PC-3 (cell line): ENCODE data around the gene IPMK. TPM values are rescaled to one million over a fixed set of nuclear protein-coding genes. Genes with fewer than 3 reads are reported as not detected.

ENCODE experiments used
- ATAC-seq: fragments of 200-7000 bp; cut with Tn5 transposase; 2 replicates; pipeline ENCODE4 v1.9.1; 2020; ENCODE audit warnings: mild to moderate bottlenecking, moderate library complexity
- BruUV-seq: library from RNA; stranded (reverse); fragments of 400-500 nt; replicated peaks from 2 replicates; lab custom pipeline; 2021; lab: Mats Ljungman, UMichigan
- CTCF ChIA-PET: fragments of 300-600 bp; sonication (Branson Sonifier 250); formaldehyde crosslinking; loops from one replicate; lab custom pipeline; 2022; ENCODE audit warnings: antibody characterized with exemption; lab: Charles Lee
- POLR2A ChIA-PET: fragments of 300-600 bp; sonication (Branson Sonifier 250); formaldehyde crosslinking; loops from one replicate; lab custom pipeline; 2022; ENCODE audit warnings: antibody characterized with exemption; ENCODE audit not compliant: unreplicated experiment; lab: Charles Lee
- DNase-seq: peaks from one replicate; pipeline ENCODE4 v3.0.0-alpha.2; 2015
- H2AFZ ChIP-seq: fragments of 300-600 bp; sonication (generic); 2 replicates; pipeline ENCODE4 v1.6.0; 2016; ENCODE audit warnings: antibody characterized with exemption, low read length
- H3F3A ChIP-seq: fragments of 300-600 bp; sonication (generic); one replicate; pipeline ENCODE4 v1.6.0; 2017; ENCODE audit warnings: antibody characterized with exemption, low read length, control low read depth, mild to moderate bottlenecking; ENCODE audit not compliant: unreplicated experiment
- H3K27ac ChIP-seq: fragments of 300-600 bp; sonication (generic); 2 replicates; pipeline ENCODE4 v1.5.1; 2016; ENCODE audit warnings: mild to moderate bottlenecking, low read length
- H3K27me3 ChIP-seq: fragments of 300-600 bp; sonication (generic); 2 replicates; pipeline ENCODE4 v1.6.1; 2016; ENCODE audit warnings: low read length, mixed read lengths
- H3K36me3 ChIP-seq: fragments of 300-600 bp; sonication (generic); 2 replicates; pipeline ENCODE4 v1.6.1; 2016; ENCODE audit warnings: low read depth, mixed run types, low read length, mixed read lengths
- H3K4me1 ChIP-seq: fragments of 300-600 bp; sonication (generic); 2 replicates; pipeline ENCODE4 v1.5.1; 2016; ENCODE audit warnings: low read length; ENCODE audit not compliant: insufficient read depth
- H3K4me2 ChIP-seq: fragments of 300-600 bp; sonication (generic); 2 replicates; pipeline ENCODE4 v1.6.0; 2016; ENCODE audit warnings: low read length
- H3K4me3 ChIP-seq: fragments of 300-600 bp; sonication (generic); 2 replicates; pipeline ENCODE4 v1.5.1; 2016; ENCODE audit warnings: mild to moderate bottlenecking, low read length, mixed read lengths
- H3K79me2 ChIP-seq: fragments of 300-600 bp; sonication (generic); 2 replicates; pipeline ENCODE4 v1.6.1; 2017; ENCODE audit warnings: low read length, mixed read lengths
- H3K9ac ChIP-seq: fragments of 300-600 bp; sonication (generic); 2 replicates; pipeline ENCODE4 v1.6.0; 2016; ENCODE audit warnings: mild to moderate bottlenecking, low read length
- H3K9me2 ChIP-seq: fragments of 300-600 bp; sonication (generic); replicated peaks from 2 replicates; pipeline ENCODE4 v1.6.1; 2016; ENCODE audit warnings: mixed run types, low read length, mixed read lengths
- H3K9me3 ChIP-seq: fragments of 300-600 bp; sonication (generic); 2 replicates; pipeline ENCODE4 v1.6.1; 2016; ENCODE audit warnings: low read length, mixed read lengths
- H4K20me1 ChIP-seq: fragments of 300-600 bp; sonication (generic); 2 replicates; pipeline ENCODE4 v1.6.1; 2016; ENCODE audit warnings: low read length, mixed read lengths
- EZH2 ChIP-seq: fragments of 300-600 bp; sonication (generic); IDR thresholded peaks from one replicate; pipeline ENCODE4 v1.6.1; 2017; ENCODE audit warnings: antibody characterized with exemption, mild to moderate bottlenecking, low read length; ENCODE audit not compliant: unreplicated experiment
- EZH2phosphoT487 ChIP-seq: fragments of 300-600 bp; sonication (generic); IDR thresholded peaks from 2 replicates; pipeline ENCODE4 v1.6.1; 2018; ENCODE audit warnings: mild to moderate bottlenecking, antibody characterized with exemption, low read length, borderline replicate concordance
- intact Hi-C: fragments of 100-400 bp; cut with micrococcal nuclease; formaldehyde crosslinking; loops from 2 replicates; pipeline ENCODE4 v1.9.0; 2023
- total RNA-seq: library from RNA; depleted of rRNA; stranded (reverse); fragments of >200 nt; gene quantifications from 2 replicates; pipeline ENCODE4 v1.2.3, GENCODE V29; 2014
- TF ChIP-seq, protein P1 (sequence below): fragments of 300-600 bp; sonication (generic); conservative IDR thresholded peaks from 2 replicates; pipeline ENCODE4 v1.5.1; 2017; ENCODE audit warnings: antibody characterized with exemption, low read depth, mild to moderate bottlenecking, low read length

Gene IPMK
- total RNA-seq, 1 experiment from 2014 or later = 7.1 TPM

DNA sequence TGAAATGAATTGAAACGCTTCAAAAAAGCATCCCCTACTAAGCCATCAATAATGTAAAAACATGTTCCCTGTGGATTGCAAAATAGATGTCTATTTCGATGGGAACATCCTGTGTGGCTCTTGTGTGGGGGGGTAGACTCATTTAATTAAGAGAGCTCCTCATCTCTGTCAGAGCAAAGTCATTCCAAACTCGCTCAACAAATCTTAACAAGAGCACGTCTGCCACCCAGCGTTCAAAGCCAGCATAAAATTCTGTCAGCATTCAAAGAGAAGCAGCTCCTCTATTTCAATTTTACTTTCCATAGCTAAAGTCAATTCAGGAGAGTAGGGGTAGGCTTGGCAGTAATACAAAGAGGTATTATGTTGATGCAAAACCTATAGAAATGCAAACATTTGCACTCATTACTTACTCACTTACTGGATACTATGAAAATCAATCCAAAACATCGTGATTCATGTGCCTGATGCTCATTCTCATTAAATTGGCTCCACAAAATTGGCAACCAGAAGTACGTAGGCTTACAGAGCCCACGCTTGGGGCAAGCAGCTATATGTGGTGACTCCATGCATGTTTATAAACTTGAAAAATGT is 114.9 kb downstream of the IPMK start:
- no TSS peak for BruUV-seq
- ChIA-PET POLR2A (no interaction called here), CTCF (interaction anchor here (0.6 to 1.5 kb wide), 19 partner anchors 12 to 816 kb away, joined by 3 to 13 read pairs (median 3); no protein-coding TSS in a partner anchor)
- no peak overlapping the region for H2AFZ ChIP-seq
- no peaks in the 10 kb centered on the region for H3K79me2 ChIP-seq
- H3K9me2 ChIP-seq = no peaks in the 10 kb centered on the region
- peak; percentile 35 for ATAC-seq
- H3K27me3 ChIP-seq = 0 out of 2 replicates have a peak, but pooled peaks cover 5% of the 10 kb centered on the region
- no peaks in the 10 kb centered on the region for H4K20me1 ChIP-seq
- DNase-seq = peak; percentile 91
- H3K4me2 ChIP-seq = 0 out of 2 replicates have a peak overlapping the region, but pooled peaks have one; percentile 2
- intact Hi-C loops = loop anchor here (1.0 to 5.0 kb wide), 7 partner anchors 77 to 815 kb away; no protein-coding TSS in a partner anchor
- H3K4me1 ChIP-seq = peaks cover 17% of the 10 kb centered on the region
- H3K9ac ChIP-seq = no peak overlapping the region
- H3K9me3 ChIP-seq = no peaks in the 10 kb centered on the region
- no peak overlapping the region for H3K4me3 ChIP-seq
- TF ChIP-seq EZH2phosphoT487 (no peak), EZH2 (no peak)
- TF ChIP-seq, protein P1, sequence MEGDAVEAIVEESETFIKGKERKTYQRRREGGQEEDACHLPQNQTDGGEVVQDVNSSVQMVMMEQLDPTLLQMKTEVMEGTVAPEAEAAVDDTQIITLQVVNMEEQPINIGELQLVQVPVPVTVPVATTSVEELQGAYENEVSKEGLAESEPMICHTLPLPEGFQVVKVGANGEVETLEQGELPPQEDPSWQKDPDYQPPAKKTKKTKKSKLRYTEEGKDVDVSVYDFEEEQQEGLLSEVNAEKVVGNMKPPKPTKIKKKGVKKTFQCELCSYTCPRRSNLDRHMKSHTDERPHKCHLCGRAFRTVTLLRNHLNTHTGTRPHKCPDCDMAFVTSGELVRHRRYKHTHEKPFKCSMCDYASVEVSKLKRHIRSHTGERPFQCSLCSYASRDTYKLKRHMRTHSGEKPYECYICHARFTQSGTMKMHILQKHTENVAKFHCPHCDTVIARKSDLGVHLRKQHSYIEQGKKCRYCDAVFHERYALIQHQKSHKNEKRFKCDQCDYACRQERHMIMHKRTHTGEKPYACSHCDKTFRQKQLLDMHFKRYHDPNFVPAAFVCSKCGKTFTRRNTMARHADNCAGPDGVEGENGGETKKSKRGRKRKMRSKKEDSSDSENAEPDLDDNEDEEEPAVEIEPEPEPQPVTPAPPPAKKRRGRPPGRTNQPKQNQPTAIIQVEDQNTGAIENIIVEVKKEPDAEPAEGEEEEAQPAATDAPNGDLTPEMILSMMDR = peak; percentile 96
- no peaks in the 10 kb centered on the region for H3F3A ChIP-seq
- H3K36me3 ChIP-seq = no peaks in the 10 kb centered on the region
- no peak overlapping the region for H3K27ac ChIP-seq

DNA sequence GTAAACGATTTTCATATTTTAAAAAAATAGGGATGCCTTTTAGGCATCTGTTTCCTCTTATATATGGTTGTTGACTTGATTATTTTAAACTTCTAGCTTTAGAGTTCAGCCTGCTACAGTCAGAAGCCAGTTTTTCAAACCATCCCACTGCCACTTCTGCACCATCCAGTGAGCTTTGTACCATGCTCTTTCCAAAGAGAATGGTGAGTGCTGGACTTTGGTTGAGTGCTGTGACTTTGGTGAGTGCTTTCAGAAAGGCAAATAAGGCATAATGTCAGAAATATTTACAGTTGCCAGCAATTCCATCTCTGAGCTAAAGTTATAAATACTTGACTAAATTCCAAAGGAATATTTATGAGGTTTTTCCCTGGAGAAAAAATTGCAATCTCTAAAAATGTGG is 117.4 kb downstream of the IPMK start:
- no peak overlapping the region for H3K9ac ChIP-seq
- TF ChIP-seq EZH2phosphoT487 (no peak), EZH2 (no peak)
- TF ChIP-seq, protein P1 = no peak
- H2AFZ ChIP-seq = no peak overlapping the region
- no peak overlapping the region for H3K4me2 ChIP-seq
- ATAC-seq (no peak), DNase-seq (no peak)
- CTCF ChIA-PET = no interaction called here
- BruUV-seq = no TSS peak
- no peaks in the 10 kb centered on the region for H3K36me3 ChIP-seq
- intact Hi-C loops = loop anchor here (5.0 kb wide), 1 partner anchor 813 kb away; no protein-coding TSS in a partner anchor
- H3F3A ChIP-seq = no peaks in the 10 kb centered on the region
- H3K4me3 ChIP-seq = no peak overlapping the region
- H3K9me3 ChIP-seq = no peaks in the 10 kb centered on the region
- 0 out of 2 replicates have a peak, but pooled peaks cover 5% of the 10 kb centered on the region for H3K27me3 ChIP-seq
- no peaks in the 10 kb centered on the region for H3K9me2 ChIP-seq
- H3K4me1 ChIP-seq = peaks cover 8% of the 10 kb centered on the region; the same call in 1 of the 2 replicates
- H4K20me1 ChIP-seq = no peaks in the 10 kb centered on the region
- H3K79me2 ChIP-seq = no peaks in the 10 kb centered on the region
- POLR2A ChIA-PET = no interaction called here
- H3K27ac ChIP-seq = no peak overlapping the region

DNA sequence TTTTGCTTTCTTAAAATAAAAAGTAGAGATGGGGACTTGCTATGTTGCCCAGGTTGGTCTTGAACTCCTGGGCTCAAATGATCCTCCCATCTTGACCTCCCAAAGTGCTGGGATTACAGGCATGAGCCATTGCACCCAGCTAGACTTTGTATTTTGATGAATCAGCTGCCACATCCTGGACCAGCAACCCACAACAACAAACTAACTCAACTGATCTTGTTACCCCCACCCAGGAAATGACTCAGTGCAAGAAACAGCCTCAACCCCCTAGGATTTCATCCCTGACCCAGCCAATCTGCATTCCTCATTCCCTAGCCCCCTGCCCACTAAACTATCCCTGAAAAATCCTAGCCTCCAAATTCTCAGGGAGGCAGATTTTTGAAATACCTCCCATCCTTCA is 123.8 kb downstream of the IPMK start:
- Histone ChIP-seq H3F3A (no peaks in the 10 kb centered on the region), H3K4me3 (no peak overlapping the region), H3K9me2 (no peaks in the 10 kb centered on the region), H3K4me1 (peaks cover 3% of the 10 kb centered on the region; the same call in 1 of the 2 replicates), H3K9ac (no peak overlapping the region), H3K4me2 (no peak overlapping the region), H3K27me3 (peaks cover 4% of the 10 kb centered on the region; the same call in 1 of the 2 replicates), H2AFZ (no peak overlapping the region), H4K20me1 (no peaks in the 10 kb centered on the region), H3K79me2 (no peaks in the 10 kb centered on the region), H3K36me3 (no peaks in the 10 kb centered on the region), H3K27ac (no peak overlapping the region), H3K9me3 (0 out of 2 replicates have a peak, but pooled peaks cover 8% of the 10 kb centered on the region)
- ChIA-PET POLR2A (no interaction called here), CTCF (no interaction called here)
- no peak for DNase-seq
- no peak for ATAC-seq
- intact Hi-C loops = no loop called here
- TF ChIP-seq, protein P1 = no peak
- TF ChIP-seq EZH2phosphoT487 (no peak), EZH2 (no peak)
- no TSS peak for BruUV-seq
